ENCODE results near the gene ENOX1.

GRCh38 chr13:43799191-43799590, 12.4 kb upstream of the ENOX1 start:
- TF ChIP-seq CTCF (IDR thresholded peaks at IDR 0.05) (no peak), ZFX (IDR thresholded peaks at IDR 0.05; ENCODE audit: borderline replicate concordance) (no peak)
